Raji (cell line): ENCODE results near the gene MLKL.

Source experiments
- POLR2A ChIP-seq: IDR thresholded peaks from 2 replicates; pipeline ENCODE4 v1.6.1; 2011; ENCODE audit warnings: low read depth, low read length, control low read depth; ENCODE audit not compliant: insufficient read depth

Gene MLKL

GRCh38 chr16:74700438-74701225 is at the start of gene MLKL:
MLKL (minus strand) TSS chr16:74700862; CDS start chr16:74695757, 5,105 bp downstream.
- no peak for TF ChIP-seq POLR2A

GRCh38 chr16:74749291-74750055 is 48.8 kb upstream of the MLKL start:
- no peak for TF ChIP-seq POLR2A

DNA sequence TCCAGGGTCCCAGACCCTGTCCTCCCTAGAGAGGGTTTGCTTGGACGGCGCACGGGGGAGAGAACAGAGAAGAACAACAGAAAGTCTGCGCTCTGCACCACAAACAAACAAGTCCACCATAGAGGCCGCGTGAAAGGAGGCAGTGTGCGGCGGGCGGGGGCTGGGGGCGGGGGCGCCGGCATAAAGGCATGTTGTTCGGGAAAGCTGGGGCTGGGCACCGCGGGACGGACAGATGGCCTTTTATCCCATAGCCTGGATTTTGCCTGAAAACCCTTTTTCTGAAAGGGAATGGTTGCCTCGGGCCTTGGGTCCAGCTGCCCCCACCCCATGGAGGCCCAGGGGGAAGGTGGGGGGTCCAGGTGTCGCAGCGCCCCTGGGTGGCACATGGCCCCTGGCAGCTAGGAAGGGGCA is 48.0 kb upstream of the MLKL start:
- TF ChIP-seq POLR2A: no peak

GRCh38 chr16:74747716-74748615 is 47.3 kb upstream of the MLKL start:
- TF ChIP-seq POLR2A: no peak

DNA sequence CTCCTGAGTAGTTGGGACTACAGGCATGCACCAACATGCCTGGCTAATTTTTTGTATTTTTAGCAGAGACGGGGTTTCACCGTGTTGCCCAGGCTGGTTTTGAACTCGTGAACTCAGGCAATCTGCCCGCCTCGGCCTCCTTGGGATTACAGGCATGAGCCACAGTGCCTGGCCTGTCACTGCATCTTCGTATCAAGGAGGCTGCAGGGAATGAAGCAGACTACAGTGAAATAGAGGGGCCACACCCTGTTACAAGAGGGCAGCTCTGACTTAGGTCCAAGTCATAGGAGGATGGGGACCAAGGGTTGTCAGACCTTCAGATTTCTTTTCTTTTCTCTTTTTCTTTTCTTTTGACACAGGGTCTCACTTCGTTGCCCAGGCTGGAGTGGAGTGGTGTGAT is 45.3 kb upstream of the MLKL start:
- no peak for TF ChIP-seq POLR2A

GRCh38 chr16:74745109-74745615 is 44.5 kb upstream of the MLKL start:
- no peak for TF ChIP-seq POLR2A

GRCh38 chr16:74744566-74744965 is 43.9 kb upstream of the MLKL start:
- no peak for TF ChIP-seq POLR2A

- no peak for TF ChIP-seq POLR2A
Measured at GRCh38 chr16:74743668-74744299, 43.1 kb upstream of the MLKL start.

- no peak for TF ChIP-seq POLR2A
Measured at GRCh38 chr16:74743045-74743667, 42.5 kb upstream of the MLKL start.

- TF ChIP-seq POLR2A: no peak
Measured at GRCh38 chr16:74742051-74742481, 41.4 kb upstream of the MLKL start.

DNA sequence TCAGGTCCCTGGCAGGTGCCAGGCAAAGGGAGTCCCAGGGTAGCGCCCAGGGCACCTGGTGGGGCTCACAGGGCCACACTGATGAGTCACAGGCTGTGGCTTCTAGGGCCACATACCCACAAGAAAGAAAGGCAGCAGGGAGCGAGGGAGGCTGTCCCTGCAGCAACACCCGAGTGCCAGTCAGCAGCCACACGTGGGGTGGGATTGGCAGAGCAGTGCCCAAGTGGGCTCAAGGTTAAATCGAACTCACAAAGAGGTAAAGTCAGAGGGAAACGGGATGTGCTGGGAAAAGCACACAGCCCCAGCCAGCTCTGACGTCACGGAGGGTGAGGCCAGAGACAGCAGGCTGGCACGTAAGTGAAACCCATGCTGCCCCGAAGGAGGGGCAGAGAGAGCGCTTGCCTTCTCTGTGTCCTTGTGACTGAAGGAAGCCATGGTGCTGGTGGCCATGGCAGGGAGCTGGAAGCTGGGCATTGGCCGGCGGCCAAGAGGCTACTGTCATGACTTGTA is 40.2 kb upstream of the MLKL start:
- TF ChIP-seq POLR2A: no peak

- TF ChIP-seq POLR2A: no peak
Measured at GRCh38 chr16:74739275-74739674, 38.6 kb upstream of the MLKL start.

DNA sequence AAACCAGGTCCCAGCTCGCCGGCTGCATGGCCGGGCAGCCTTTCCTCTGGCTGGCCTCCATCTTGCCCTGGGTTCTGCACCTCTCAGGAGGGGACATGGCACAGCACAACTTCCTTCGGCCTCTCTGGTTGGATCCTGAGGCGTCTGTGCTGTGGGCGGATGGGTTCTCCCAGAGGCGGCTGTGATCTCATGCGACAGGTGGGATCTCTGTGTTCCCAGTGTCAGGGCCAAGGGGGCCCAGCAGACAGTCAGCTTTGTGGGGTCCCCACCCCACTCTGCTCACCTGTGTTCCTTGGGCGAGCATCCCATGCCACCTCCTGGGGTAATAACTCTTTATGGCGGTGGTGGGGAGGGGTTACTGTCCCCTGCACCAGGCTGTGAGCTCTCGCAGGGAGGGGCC is 38.2 kb upstream of the MLKL start:
- TF ChIP-seq POLR2A: no peak

- no peak for TF ChIP-seq POLR2A
Measured at GRCh38 chr16:74738113-74738541, 37.5 kb upstream of the MLKL start.

GRCh38 chr16:74737521-74737920 is 36.9 kb upstream of the MLKL start:
- no peak for TF ChIP-seq POLR2A
